Stimulated activated naive B cell treated with anti-CD40 and anti-IgM and Interleukin-4, amounts not matched to agents 10 μg/mL and 1 μg/mL and 100 μg/mL, for 72 hours (primary cell): ENCODE results near the gene YBX3.
"Not testable (repeated sequence)": the region's sequence is repeated elsewhere in the genome, so short reads cannot be mapped to it uniquely, and the experiment has no call there.

Experiments
- ATAC-seq, 2 donors: fragments of 150-1000 bp; cut with Tn5 transposase; replicated peaks; 2 replicates each; pipeline ENCODE4 v1.10.0; 2021; ENCODE audit warnings: moderate library complexity in 1 of 2
- DNase-seq: peaks from one replicate; pipeline ENCODE4 v3.0.0; 2021
- H3K27ac Mint-ChIP-seq: one replicate; pipeline ENCODE4 v1.8.0; 2022; ENCODE audit warnings: mild to moderate bottlenecking, mixed read lengths
- H3K27me3 Mint-ChIP-seq, 2 donors: one replicate each; pipeline ENCODE4 v1.8.0; 2022; ENCODE audit warnings: mixed read lengths in 2 of 2
- H3K36me3 Mint-ChIP-seq, 2 donors: one replicate each; pipeline ENCODE4 v1.8.0; 2022; ENCODE audit warnings: mixed read lengths in 2 of 2, mild to moderate bottlenecking in 1 of 2
- H3K4me1 Mint-ChIP-seq, 2 donors: one replicate each; pipeline ENCODE4 v1.8.0; 2022; ENCODE audit warnings: mixed read lengths in 2 of 2, mild to moderate bottlenecking in 1 of 2
- H3K4me3 Mint-ChIP-seq, 2 donors: one replicate each; pipeline ENCODE4 v1.8.0; 2022; ENCODE audit warnings: mild to moderate bottlenecking in 2 of 2, mixed read lengths in 2 of 2, moderate library complexity in 1 of 2
- H3K9me3 Mint-ChIP-seq, 2 donors: one replicate each; pipeline ENCODE4 v1.8.0; 2022; ENCODE audit warnings: mixed read lengths in 2 of 2, mild to moderate bottlenecking in 1 of 2

The YBX3 gene

DNA sequence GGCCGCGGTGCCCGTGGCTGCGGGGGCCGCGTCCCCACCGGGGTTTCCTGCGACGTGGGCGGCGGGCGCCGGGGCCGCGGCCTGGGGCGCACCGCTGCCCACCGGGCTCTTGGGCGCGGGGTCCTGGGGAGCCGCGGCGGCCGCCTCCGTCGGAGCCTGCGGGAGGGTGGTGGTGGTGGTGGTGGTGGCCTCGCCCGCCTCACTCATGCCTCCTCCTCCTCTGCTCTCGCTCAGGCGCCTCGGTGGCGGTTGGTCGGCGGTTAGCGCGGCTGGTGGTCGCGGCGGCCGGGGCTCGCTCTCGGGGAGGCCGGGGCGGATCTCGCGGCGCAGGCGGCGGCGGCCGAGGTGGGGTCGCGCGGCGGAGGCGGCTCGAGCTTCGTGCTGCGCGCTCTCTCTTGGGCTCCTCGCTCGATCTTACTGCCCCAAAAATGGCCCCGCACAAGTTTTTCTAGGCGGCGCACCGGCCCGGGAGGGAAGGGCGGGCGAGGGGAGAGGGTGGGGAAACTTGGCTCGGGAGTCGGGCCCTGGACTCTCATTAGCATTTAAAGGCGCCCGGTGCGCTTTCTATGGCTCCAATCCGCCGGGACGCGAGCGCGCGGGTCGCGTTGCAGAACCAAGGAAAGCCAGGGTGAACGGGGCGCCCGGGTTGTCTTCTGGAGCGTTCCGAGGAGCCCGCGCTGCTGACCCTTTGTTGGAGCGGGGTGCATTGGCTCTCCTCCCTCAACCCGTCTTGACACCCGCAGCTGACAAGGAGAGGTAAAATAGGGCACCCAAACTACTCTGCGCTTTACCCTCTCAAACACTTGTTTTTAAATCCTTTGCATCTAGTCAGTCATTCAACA is at the start of gene YBX3:
Gene YBX3 (minus strand): TSS at position 419 of the 842 bp plus-strand sequence. CDS start 212 bp downstream, at position 207.
- H3K36me3 Mint-ChIP-seq: peaks cover 3 to 11% of the 10 kb centered on the region in 2 donors
- DNase-seq: peak; percentile 59
- peaks cover 17 to 40% of the 10 kb centered on the region in 2 donors for H3K4me1 Mint-ChIP-seq

DNA sequence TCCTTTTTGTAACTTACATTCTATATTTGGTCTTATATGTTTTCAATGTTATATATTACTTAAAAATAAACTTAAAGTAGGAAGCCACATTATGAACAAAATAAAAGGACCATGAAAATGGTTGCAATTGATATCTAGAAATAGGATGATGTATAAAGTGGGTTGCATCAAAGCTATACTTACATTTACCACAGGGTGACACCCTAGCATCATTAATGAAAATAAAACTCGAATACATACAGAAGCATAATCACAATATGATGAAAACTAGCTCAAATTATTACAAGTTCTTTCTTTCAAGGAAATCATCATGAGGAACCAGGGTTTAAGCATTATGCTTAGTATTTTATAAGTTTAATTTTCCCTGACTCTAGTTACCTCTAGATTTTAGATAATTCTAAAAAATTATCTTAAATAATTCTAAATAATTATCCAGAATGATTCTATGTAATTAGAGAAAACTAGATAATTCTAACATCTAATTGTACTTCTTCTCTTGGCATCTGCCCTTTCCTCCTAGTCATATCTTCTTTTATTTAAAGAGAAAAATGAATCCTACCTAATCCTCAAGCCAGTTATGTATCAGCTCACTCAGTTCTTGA is 48.1 kb upstream of the YBX3 start:
- H3K4me3 Mint-ChIP-seq: no peak overlapping the region
- no peak overlapping the region for H3K27ac Mint-ChIP-seq
- ATAC-seq: peak in 1 of 2 donors; percentile 65
- no peaks in the 10 kb centered on the region for H3K4me1 Mint-ChIP-seq
- no peak for DNase-seq
- no peaks in the 10 kb centered on the region for H3K9me3 Mint-ChIP-seq
- peaks cover 25 to 41% of the 10 kb centered on the region in 2 donors for H3K27me3 Mint-ChIP-seq
- no peaks in the 10 kb centered on the region for H3K36me3 Mint-ChIP-seq

More for the DNA sequence above, at the start of gene YBX3:
- Mint-ChIP-seq H3K9me3 (no peaks in the 10 kb centered on the region), H3K4me3 (peak within 1 kb of the TSS; percentile 93 to 96), H3K27ac (peak within 1 kb of the TSS; percentile 93), H3K27me3 (no peaks in the 10 kb centered on the region)
- ATAC-seq: peak; percentile 60 to 61

DNA sequence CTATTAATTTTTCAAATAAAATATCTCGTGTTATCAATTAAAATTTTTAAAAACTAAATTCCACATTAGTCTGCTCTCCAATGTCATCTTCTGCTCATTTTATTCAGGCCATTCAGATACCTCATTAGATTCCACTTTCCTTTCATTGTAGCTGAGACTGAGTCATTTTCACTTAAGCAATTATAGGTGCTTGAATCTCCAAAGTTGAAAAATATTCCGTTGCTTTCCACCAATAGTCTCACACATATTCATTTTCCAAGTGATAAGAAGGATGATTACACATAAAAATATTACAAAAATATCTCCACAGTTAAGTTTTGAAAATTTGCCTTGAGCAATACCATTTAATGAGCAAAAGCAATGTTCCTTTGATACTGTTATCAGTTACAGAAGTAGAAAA is 36.5 kb upstream of the YBX3 start:
- DNase-seq: no peak
- Mint-ChIP-seq H3K9me3 (peaks cover 10 to 14% of the 10 kb centered on the region in 2 donors), H3K4me1 (no peaks in the 10 kb centered on the region), H3K27me3 (peaks cover 24 to 47% of the 10 kb centered on the region in 2 donors), H3K4me3 (no peak overlapping the region), H3K36me3 (peaks cover 10 to 12% of the 10 kb centered on the region in 2 donors), H3K27ac (no peak overlapping the region)
- no peak for ATAC-seq

DNA sequence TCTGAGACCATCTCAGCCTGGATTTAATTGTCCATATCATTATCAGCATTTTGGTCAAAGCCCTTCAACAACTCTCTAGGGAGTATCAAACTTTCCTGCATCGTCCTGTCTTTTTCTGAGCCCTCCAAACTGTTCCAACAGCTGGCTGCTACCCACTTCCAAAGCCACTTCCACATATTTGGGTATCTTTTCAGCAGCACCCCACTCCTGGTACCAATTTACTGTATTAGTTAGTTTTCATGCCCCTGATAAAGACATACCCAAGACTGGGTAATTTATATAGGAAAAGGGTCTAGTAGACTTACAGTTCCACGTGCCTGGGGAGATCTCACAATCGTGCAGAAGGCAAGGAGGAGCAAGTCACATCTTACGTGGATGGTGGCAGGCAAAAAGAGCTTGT is 33.1 kb upstream of the YBX3 start:
- no peaks in the 10 kb centered on the region for H3K4me1 Mint-ChIP-seq
- peaks cover 10 to 14% of the 10 kb centered on the region in 2 donors for H3K9me3 Mint-ChIP-seq
- H3K27me3 Mint-ChIP-seq: peaks cover 18 to 47% of the 10 kb centered on the region in 2 donors
- H3K4me3 Mint-ChIP-seq: no peak overlapping the region
- ATAC-seq (no peak), DNase-seq (no peak)
- no peak overlapping the region for H3K27ac Mint-ChIP-seq
- peaks cover 10 to 12% of the 10 kb centered on the region in 2 donors for H3K36me3 Mint-ChIP-seq

- ATAC-seq (no peak), DNase-seq (no peak)
- no peak overlapping the region for H3K4me3 Mint-ChIP-seq
- H3K4me1 Mint-ChIP-seq: peaks cover 2 to 6% of the 10 kb centered on the region in 2 donors
- peaks cover 12 to 33% of the 10 kb centered on the region in 2 donors for H3K27me3 Mint-ChIP-seq
- no peak overlapping the region for H3K27ac Mint-ChIP-seq
- H3K9me3 Mint-ChIP-seq: peaks cover 10 to 14% of the 10 kb centered on the region in 2 donors
- peaks cover 10 to 12% of the 10 kb centered on the region in 2 donors for H3K36me3 Mint-ChIP-seq
Observed at GRCh38 chr12:10753059-10753458, 29.9 kb upstream of the YBX3 start.

DNA sequence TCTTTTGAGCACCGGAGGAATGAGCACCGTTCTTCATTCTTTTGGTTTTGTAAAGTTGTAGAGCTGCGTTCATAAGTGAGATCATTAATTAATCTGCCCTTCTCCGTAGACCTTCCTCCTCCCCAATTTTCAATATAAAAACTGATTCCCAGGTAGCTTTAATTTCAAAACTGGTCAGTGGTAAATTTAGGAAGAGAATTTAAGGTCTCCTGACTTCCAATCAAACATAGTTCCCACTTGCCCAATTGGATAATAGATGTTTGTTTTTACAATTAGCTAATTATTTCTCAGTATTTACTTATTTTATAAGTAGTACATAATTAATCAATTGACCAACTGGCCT is 27.2 kb upstream of the YBX3 start:
- no peaks in the 10 kb centered on the region for H3K9me3 Mint-ChIP-seq
- ATAC-seq: no peak
- no peak overlapping the region for H3K27ac Mint-ChIP-seq
- H3K4me3 Mint-ChIP-seq: no peak overlapping the region
- H3K4me1 Mint-ChIP-seq: peaks cover 2 to 6% of the 10 kb centered on the region in 2 donors
- H3K27me3 Mint-ChIP-seq: peaks cover 18 to 29% of the 10 kb centered on the region in 2 donors
- H3K36me3 Mint-ChIP-seq: no peaks in the 10 kb centered on the region
- no peak for DNase-seq

DNA sequence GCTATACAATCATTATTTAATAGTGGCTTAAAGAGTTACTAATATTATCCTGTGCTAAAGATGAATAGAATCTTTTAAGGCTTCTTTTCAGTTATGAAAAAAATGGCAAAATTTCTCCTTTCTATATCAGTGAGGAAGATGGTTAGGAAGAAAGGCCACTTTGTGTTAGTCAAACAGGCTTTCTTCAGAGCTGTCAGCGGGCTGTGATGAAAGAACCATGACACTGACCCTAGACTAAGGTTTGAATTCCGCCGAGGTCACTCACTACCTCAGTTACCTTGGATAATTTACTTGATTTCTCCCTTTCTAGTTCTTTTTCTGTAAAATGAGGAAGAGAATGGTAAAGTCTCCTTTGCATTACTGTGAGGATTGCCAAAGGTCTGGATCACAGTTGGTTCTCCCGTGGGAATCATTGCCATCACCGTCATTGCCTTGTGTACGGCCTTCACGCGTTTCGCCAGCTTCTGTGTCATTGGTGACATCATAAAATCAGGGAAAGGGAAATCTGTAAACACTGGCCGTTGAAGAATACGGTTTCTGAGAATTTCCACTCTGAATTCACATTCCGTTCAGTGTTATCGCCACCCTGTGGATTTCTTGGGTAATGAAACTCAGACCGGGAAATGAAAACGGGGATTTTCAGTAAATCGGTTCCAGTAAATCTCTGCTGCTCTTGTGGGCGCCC is 26.7 kb upstream of the YBX3 start:
- Mint-ChIP-seq H3K4me3 (peak overlapping the region; percentile 73 to 74), H3K27me3 (peaks cover 18 to 26% of the 10 kb centered on the region in 2 donors), H3K9me3 (no peaks in the 10 kb centered on the region), H3K36me3 (no peaks in the 10 kb centered on the region), H3K27ac (peak overlapping the region; percentile 25), H3K4me1 (peaks cover 2 to 6% of the 10 kb centered on the region in 2 donors)
- DNase-seq (peak; percentile 68), ATAC-seq (peak; percentile 81 to 90)

GRCh38 chr12:10747730-10748129 is 24.6 kb upstream of the YBX3 start:
- Mint-ChIP-seq H3K27me3 (peaks cover 18 to 22% of the 10 kb centered on the region in 2 donors), H3K27ac (no peak overlapping the region), H3K4me1 (peaks cover 2 to 6% of the 10 kb centered on the region in 2 donors), H3K36me3 (no peaks in the 10 kb centered on the region), H3K4me3 (no peak overlapping the region), H3K9me3 (peaks cover 0 to 3% of the 10 kb centered on the region in 2 donors)
- DNase-seq: no peak
- ATAC-seq: no peak

DNA sequence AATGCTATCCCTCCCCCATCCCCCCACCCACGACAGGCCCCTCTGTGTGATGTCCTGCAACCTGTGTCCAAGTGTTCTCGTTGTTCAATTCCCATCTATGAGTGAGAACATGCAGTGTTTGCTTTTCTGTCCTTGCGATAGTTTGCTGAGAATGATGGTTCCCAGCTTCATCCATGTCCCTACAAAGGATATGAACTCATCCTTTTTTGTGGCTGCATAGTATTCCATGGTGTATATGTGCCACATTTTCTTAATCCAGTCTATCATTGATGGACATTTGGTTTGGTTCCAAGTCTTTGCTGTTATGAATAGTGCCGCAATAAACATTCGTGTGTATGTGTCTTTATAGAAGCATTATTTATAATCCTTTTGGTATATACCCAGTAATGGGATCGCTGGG is 20.3 kb upstream of the YBX3 start:
- not testable (repeated sequence) for DNase-seq, H3K36me3 Mint-ChIP-seq, H3K27ac Mint-ChIP-seq, H3K4me3 Mint-ChIP-seq, H3K9me3 Mint-ChIP-seq, H3K4me1 Mint-ChIP-seq, ATAC-seq
- H3K27me3 Mint-ChIP-seq: peaks cover 14 to 18% of the 10 kb centered on the region in 2 donors

GRCh38 chr12:10741845-10742244 is 18.7 kb upstream of the YBX3 start:
- ATAC-seq: no peak
- no peak overlapping the region for H3K4me3 Mint-ChIP-seq

GRCh38 chr12:10740182-10740581 is 17.1 kb upstream of the YBX3 start:
- no peak overlapping the region for H3K4me3 Mint-ChIP-seq
- no peak overlapping the region for H3K27ac Mint-ChIP-seq
- H3K4me1 Mint-ChIP-seq: no peaks in the 10 kb centered on the region
- H3K27me3 Mint-ChIP-seq: no peaks in the 10 kb centered on the region
- ATAC-seq (no peak), DNase-seq (no peak)
- no peaks in the 10 kb centered on the region for H3K36me3 Mint-ChIP-seq
- H3K9me3 Mint-ChIP-seq: peaks cover 0 to 3% of the 10 kb centered on the region in 2 donors

More at GRCh38 chr12:10741845-10742244, 18.7 kb upstream of the YBX3 start:
- Mint-ChIP-seq H3K27me3 (peaks cover 9 to 11% of the 10 kb centered on the region in 2 donors), H3K4me1 (no peaks in the 10 kb centered on the region), H3K9me3 (peaks cover 0 to 3% of the 10 kb centered on the region in 2 donors), H3K36me3 (no peaks in the 10 kb centered on the region), H3K27ac (no peak overlapping the region)
- DNase-seq: no peak

GRCh38 chr12:10739157-10740118 is 16.3 kb upstream of the YBX3 start:
- Mint-ChIP-seq H3K4me3 (no peak overlapping the region), H3K36me3 (no peaks in the 10 kb centered on the region), H3K27ac (no peak overlapping the region), H3K4me1 (no peaks in the 10 kb centered on the region), H3K9me3 (peaks cover 0 to 3% of the 10 kb centered on the region in 2 donors), H3K27me3 (peaks cover 0 to 5% of the 10 kb centered on the region in 2 donors)
- ATAC-seq (no peak), DNase-seq (no peak)

GRCh38 chr12:10737249-10737648 is 14.1 kb upstream of the YBX3 start:
- Mint-ChIP-seq H3K4me1 (no peaks in the 10 kb centered on the region), H3K36me3 (no peaks in the 10 kb centered on the region), H3K4me3 (no peak overlapping the region), H3K27me3 (peaks cover 9 to 13% of the 10 kb centered on the region in 2 donors), H3K27ac (no peak overlapping the region), H3K9me3 (no peaks in the 10 kb centered on the region)
- ATAC-seq: no peak
- DNase-seq: no peak
